Measurements from ENCODE around the gene PLCB4. TPM values are rescaled to one million over a fixed set of nuclear protein-coding genes. Genes with fewer than 3 reads are reported as not detected.

Gene PLCB4
- total RNA-seq, 1 donor, result 3.5 TPM

DNA sequence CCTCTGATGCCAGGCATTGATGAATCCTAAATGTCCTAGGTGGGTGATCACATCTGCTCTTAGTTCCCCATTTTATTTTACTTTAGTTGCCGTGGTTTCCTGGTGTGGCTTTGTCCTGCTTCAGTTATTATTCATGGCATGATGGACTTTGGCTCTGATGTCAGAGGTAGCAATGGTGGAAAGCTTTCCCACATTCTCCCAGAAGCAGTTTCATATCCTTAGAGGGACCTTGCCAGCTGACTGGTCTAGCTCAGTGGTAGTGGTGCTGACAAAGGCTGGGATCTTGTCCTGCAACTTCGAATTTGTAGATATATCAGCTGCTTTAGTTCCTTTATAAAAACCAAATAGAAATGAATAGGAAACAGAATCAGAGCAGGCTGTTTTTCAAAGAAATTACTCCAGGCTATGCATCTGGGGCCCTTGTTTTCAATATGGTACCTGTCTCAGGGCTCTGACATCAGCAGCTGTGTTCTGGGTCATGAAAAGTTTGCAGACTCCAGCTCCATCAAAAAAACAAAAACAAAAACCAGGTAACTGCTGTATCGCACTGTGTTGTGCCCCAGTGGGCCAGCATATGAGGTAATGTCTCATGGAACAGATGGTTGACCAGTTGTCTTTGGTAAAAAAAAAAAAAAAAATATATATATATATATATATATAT, 133.7 kb downstream of the PLCB4 start:
- no peak for TF ChIP-seq CTCF (IDR thresholded peaks at IDR 0.05; ENCODE audit: insufficient read depth, low read depth, low read length)
- no peak for DNase-seq (ENCODE audit: low read depth)

GRCh38 chr20:9203081-9203447, 134.2 kb downstream of the PLCB4 start:
- TF ChIP-seq CTCF (IDR thresholded peaks at IDR 0.05; ENCODE audit: insufficient read depth, low read depth, low read length), result no peak
- peak; percentile 36 for DNase-seq (ENCODE audit: low read depth)
- no peak overlapping the region for H3K4me3 ChIP-seq (ENCODE audit: low read depth, low read length)

More for the DNA sequence above, 133.7 kb downstream of the PLCB4 start:
- H3K4me3 ChIP-seq (ENCODE audit: low read depth, low read length), result no peak overlapping the region

DNA sequence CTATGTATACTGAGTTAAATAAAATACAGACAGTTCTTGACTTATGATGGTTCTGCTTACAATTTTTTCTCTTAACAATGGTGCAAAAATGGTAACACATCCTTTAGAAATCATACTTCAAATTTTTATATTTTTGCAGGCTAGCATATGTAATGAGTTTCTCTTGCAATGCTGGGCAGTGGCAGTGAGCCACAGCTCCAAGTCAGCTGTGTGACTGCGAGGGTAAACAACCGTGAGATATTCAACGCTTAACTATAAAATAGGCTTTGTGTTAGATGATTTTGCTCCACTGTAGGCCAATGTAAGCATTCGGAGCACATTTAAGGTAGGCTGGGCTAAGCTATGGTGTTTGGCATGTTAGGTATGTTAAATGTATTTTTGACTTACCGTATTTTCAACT, 136.1 kb downstream of the PLCB4 start:
- H3K4me3 ChIP-seq (ENCODE audit: low read depth, low read length), result no peak overlapping the region
- DNase-seq (ENCODE audit: low read depth), result no peak
- TF ChIP-seq CTCF (IDR thresholded peaks at IDR 0.05; ENCODE audit: insufficient read depth, low read depth, low read length), result no peak

GRCh38 chr20:9206486-9206885, 137.6 kb downstream of the PLCB4 start:
- TF ChIP-seq CTCF (IDR thresholded peaks at IDR 0.05; ENCODE audit: insufficient read depth, low read depth, low read length), result no peak
- no peak for DNase-seq (ENCODE audit: low read depth)
- no peak overlapping the region for H3K4me3 ChIP-seq (ENCODE audit: low read depth, low read length)

GRCh38 chr20:9207253-9207652, 138.4 kb downstream of the PLCB4 start:
- no peak overlapping the region for H3K4me3 ChIP-seq (ENCODE audit: low read depth, low read length)
- no peak for TF ChIP-seq CTCF (IDR thresholded peaks at IDR 0.05; ENCODE audit: insufficient read depth, low read depth, low read length)

GRCh38 chr20:9210356-9210755, 141.5 kb downstream of the PLCB4 start:
- no peak for TF ChIP-seq CTCF (IDR thresholded peaks at IDR 0.05; ENCODE audit: insufficient read depth, low read depth, low read length)
- H3K4me3 ChIP-seq (ENCODE audit: low read depth, low read length), result no peak overlapping the region
- DNase-seq (ENCODE audit: low read depth), result no peak

More at GRCh38 chr20:9207253-9207652, 138.4 kb downstream of the PLCB4 start:
- no peak for DNase-seq (ENCODE audit: low read depth)

Data from fibroblast of villous mesenchyme (primary cell).